Breast epithelium (tissue), 4 donors: ENCODE data around the gene RCOR2. TPM values are rescaled to one million over a fixed set of nuclear protein-coding genes. Genes with fewer than 3 reads are reported as not detected.

Source experiments
- DNase-seq, 2 donors: peaks; one replicate each; pipeline ENCODE4 v3.0.0-alpha.2; 2019; ENCODE audit warnings: low spot score in 2 of 2
- H3K27ac ChIP-seq, 2 donors: fragments of 200-600 bp; sonication (generic) in 1 of 2; one replicate each; pipeline ENCODE4 v1.5.1; 2016 to 2019; ENCODE audit warnings: mild to moderate bottlenecking in 1 of 2
- H3K27me3 ChIP-seq, 2 donors: fragments of 200-600 bp; sonication (generic) in 1 of 2; one replicate each; pipeline versions ENCODE4 v1.5.1 to v1.6.0; 2017 to 2019; ENCODE audit warnings: control low read depth in 1 of 2, mild to moderate bottlenecking in 1 of 2
- H3K36me3 ChIP-seq: fragments of 200-600 bp; one replicate; pipeline ENCODE4 v1.5.1; 2019
- H3K4me1 ChIP-seq, 2 donors: fragments of 200-600 bp; sonication (generic); one replicate each; pipeline ENCODE4 v1.5.1; 2016 to 2019; ENCODE audit warnings: control low read depth in 1 of 2
- H3K4me3 ChIP-seq, 3 donors: fragments of 200-600 bp; sonication (generic); 1 replicate in 2 of 3; 2 replicates in 1 of 3; pipeline ENCODE4 v1.5.1; 2016 to 2019; ENCODE audit warnings: mild to moderate bottlenecking in 3 of 3, moderate library complexity in 2 of 3
- H3K9me3 ChIP-seq, 2 donors: fragments of 200-600 bp; sonication (generic) in 1 of 2; one replicate each; pipeline ENCODE4 v1.5.1; 2016 to 2019; ENCODE audit warnings: control low read depth in 1 of 2
- CTCF ChIP-seq, 3 donors: fragments of 450-650 bp; IDR thresholded peaks; one replicate each; pipeline ENCODE4 v1.5.1; 2016 to 2017; ENCODE audit warnings: antibody characterized with exemption in 3 of 3, mild to moderate bottlenecking in 3 of 3, moderate library complexity in 3 of 3
- POLR2A ChIP-seq: fragments of 450-650 bp; IDR thresholded peaks from one replicate; pipeline ENCODE4 v1.6.1; 2016; ENCODE audit warnings: antibody characterized with exemption, mild to moderate bottlenecking, moderate library complexity
- POLR2AphosphoS5 ChIP-seq, 3 donors: sonication (generic); formaldehyde crosslinking; IDR thresholded peaks; one replicate each; pipeline ENCODE4 v1.6.1; 2017; ENCODE audit warnings: antibody characterized with exemption in 3 of 3
- intact Hi-C: fragments of 100-400 bp; cut with DNase I; formaldehyde crosslinking; loops from one replicate; pipeline ENCODE4 v1.15.1; 2023; ENCODE audit warnings: low total_unique reads
- total RNA-seq, 3 donors: library from RNA; depleted of rRNA; stranded (reverse); fragments of >200 nt; gene quantifications; one replicate each; pipeline ENCODE4 v1.1.0, GENCODE V29; 2016

RCOR2 gene
- total RNA-seq, 3 donors from 2014 or later: 0.16 to 0.33 (median 0.29) TPM

DNA sequence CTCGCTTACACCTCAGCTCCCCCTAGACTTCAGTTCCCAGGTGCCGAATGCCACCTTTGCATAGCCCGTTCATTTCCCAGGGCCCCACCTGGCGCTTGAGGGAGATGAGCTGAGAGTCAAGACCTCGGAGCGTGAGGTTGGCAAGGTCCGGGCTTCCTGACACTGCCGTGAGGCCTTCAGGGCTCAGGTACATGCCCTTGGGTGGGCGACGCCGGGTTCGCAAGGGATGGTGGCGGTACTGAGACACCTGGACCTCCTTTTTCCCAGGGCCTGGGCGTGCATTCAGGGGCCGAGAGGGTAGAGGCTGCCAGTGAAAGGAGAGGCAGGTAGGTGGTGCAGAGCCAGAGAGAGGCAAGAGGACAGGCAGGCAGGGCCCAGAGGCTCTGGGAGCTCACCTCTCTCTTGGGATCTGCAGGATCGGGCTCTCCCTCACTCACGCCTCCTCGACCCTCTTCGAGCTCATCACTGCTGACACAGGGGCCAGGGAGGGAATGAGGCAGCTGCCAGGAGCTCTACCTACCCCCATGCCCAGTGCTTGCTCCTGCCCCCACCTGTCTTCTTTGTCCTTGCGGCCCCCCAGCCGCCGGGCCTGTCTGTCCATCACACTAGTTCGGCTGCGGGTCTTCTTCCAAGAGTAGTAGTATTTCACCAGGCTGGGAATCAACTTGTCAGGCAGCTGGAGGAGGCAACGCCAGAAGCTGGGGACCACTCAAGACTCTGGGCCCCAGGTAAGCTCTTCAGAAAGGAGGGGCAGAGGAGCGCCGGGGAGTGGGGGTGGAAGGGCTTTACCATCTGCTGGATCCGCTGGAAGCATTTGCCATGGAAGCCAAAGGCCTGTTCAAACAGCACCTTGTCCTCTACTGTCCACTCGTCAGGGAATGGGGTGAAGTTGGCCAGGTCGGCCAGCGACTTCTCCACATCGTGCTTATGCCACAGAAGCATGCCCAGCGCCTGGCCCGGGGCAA, 2.8 kb downstream of the RCOR2 start:
- no peaks in the 10 kb centered on the region for H3K9me3 ChIP-seq
- H3K4me1 ChIP-seq: peaks cover 4 to 16% of the 10 kb centered on the region in 2 donors
- no peak overlapping the region for H3K4me3 ChIP-seq
- H3K27ac ChIP-seq: no peak overlapping the region
- intact Hi-C loops: no loop called here
- TF ChIP-seq CTCF (IDR thresholded peaks at IDR 0.05) (no peak), POLR2AphosphoS5 (IDR thresholded peaks at IDR 0.05) (no peak), POLR2A (no peak)
- H3K36me3 ChIP-seq: no peaks in the 10 kb centered on the region
- DNase-seq: no peak
- no peaks in the 10 kb centered on the region for H3K27me3 ChIP-seq

DNA sequence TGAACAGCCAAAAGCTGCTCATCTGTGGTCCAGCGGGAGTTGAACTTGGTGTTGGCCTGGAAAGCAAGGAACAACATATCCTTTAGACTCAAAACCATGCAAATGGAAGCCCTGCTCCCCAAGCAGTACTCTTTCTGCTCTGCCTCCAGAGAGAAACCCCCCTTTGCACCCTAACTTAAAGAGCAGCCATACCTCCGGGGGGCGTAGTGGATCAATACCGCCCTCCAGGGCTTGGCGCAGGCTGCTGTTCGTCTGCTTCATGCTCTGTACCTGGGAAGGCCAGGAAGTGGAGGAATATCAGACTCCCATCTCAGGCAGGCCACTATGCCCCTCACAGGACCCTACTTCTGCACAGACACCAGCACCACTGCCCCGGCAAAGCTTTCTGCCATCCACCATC, 4.3 kb downstream of the RCOR2 start:
- TF ChIP-seq CTCF (IDR thresholded peaks at IDR 0.05) (no peak), POLR2AphosphoS5 (IDR thresholded peaks at IDR 0.05) (no peak), POLR2A (no peak)
- no peak overlapping the region for H3K4me3 ChIP-seq
- no peaks in the 10 kb centered on the region for H3K27me3 ChIP-seq
- DNase-seq: no peak
- H3K36me3 ChIP-seq: no peaks in the 10 kb centered on the region
- H3K27ac ChIP-seq: no peak overlapping the region
- H3K9me3 ChIP-seq: no peaks in the 10 kb centered on the region
- intact Hi-C loops: no loop called here
- peaks cover 0 to 9% of the 10 kb centered on the region in 2 donors for H3K4me1 ChIP-seq

DNA sequence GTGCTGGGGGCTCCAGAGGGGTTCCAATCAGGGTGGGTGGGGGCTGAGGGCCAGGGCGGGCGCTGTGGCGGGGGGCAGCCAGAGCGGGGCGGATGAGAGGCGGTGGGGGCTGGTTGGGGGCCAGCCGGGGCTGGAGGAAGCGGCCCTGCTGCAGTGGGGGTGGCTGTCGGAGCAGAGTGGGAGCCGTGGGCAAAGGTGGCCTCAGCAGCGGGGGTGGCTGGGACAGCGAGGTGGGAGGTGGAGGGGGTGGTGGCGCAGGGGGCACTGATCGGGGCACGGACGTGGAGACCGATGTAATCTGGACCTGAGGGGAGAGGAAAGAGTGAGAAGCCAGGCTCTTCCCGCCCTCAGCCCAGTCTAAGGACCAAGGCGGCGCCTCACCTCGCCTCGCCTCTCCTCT, 5.1 kb downstream of the RCOR2 start:
- Histone ChIP-seq H3K36me3 (no peaks in the 10 kb centered on the region), H3K27me3 (no peaks in the 10 kb centered on the region), H3K4me1 (peaks cover 0 to 9% of the 10 kb centered on the region in 2 donors), H3K9me3 (no peaks in the 10 kb centered on the region), H3K4me3 (no peak overlapping the region), H3K27ac (no peak overlapping the region)
- no peak for DNase-seq
- intact Hi-C loops: no loop called here
- no peak for TF ChIP-seq POLR2A
- TF ChIP-seq CTCF (IDR thresholded peaks at IDR 0.05): no peak
- TF ChIP-seq POLR2AphosphoS5 (IDR thresholded peaks at IDR 0.05): no peak

DNA sequence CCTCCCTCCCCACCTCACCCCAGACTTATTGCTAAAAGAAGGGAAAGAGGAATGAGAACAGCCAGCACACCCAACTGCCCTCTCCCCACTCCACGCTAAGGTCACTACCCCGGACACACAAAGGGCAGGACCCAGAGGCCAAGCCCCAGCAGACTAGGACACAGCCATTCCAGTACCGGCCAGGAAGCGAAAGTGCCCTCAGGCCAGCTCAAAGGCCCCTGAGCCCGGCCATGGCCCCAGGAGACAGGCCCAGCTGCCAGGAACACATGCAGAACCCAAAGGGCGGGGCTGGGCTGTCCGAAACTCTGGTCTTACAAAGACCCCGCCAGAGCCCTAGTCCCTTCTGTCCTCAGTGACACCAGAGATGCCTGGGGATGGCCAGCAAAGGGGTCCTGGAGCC, 5.5 kb downstream of the RCOR2 start:
- Histone ChIP-seq H3K27ac (no peak overlapping the region), H3K4me3 (no peak overlapping the region), H3K9me3 (no peaks in the 10 kb centered on the region), H3K4me1 (peaks cover 0 to 7% of the 10 kb centered on the region in 2 donors), H3K36me3 (no peaks in the 10 kb centered on the region), H3K27me3 (no peaks in the 10 kb centered on the region)
- intact Hi-C loops: no loop called here
- no peak for TF ChIP-seq CTCF (IDR thresholded peaks at IDR 0.05)
- TF ChIP-seq POLR2AphosphoS5 (IDR thresholded peaks at IDR 0.05): no peak
- TF ChIP-seq POLR2A: no peak
- DNase-seq: no peak

- Histone ChIP-seq H3K36me3 (peaks cover under 1% of the 10 kb centered on the region), H3K27ac (peak overlapping the region in 1 of 2 donors; percentile 32), H3K27me3 (no peaks in the 10 kb centered on the region), H3K4me3 (no peak overlapping the region), H3K9me3 (no peaks in the 10 kb centered on the region), H3K4me1 (no peaks in the 10 kb centered on the region)
- no peak for TF ChIP-seq CTCF (IDR thresholded peaks at IDR 0.05)
- no peak for TF ChIP-seq POLR2A
- TF ChIP-seq POLR2AphosphoS5 (IDR thresholded peaks at IDR 0.05): no peak
- intact Hi-C loops: no loop called here
- no peak for DNase-seq
Observed at GRCh38 chr11:63910675-63911074, 6.3 kb downstream of the RCOR2 start.
